ENCODE data around the gene PLOD1.
A peak's percentile ranks its signal among the peaks of the same experiment; 100 is the strongest.
"Not testable (repeated sequence)": the region's sequence is repeated elsewhere in the genome, so short reads cannot be mapped to it uniquely, and the experiment has no call there.

Gene PLOD1

DNA sequence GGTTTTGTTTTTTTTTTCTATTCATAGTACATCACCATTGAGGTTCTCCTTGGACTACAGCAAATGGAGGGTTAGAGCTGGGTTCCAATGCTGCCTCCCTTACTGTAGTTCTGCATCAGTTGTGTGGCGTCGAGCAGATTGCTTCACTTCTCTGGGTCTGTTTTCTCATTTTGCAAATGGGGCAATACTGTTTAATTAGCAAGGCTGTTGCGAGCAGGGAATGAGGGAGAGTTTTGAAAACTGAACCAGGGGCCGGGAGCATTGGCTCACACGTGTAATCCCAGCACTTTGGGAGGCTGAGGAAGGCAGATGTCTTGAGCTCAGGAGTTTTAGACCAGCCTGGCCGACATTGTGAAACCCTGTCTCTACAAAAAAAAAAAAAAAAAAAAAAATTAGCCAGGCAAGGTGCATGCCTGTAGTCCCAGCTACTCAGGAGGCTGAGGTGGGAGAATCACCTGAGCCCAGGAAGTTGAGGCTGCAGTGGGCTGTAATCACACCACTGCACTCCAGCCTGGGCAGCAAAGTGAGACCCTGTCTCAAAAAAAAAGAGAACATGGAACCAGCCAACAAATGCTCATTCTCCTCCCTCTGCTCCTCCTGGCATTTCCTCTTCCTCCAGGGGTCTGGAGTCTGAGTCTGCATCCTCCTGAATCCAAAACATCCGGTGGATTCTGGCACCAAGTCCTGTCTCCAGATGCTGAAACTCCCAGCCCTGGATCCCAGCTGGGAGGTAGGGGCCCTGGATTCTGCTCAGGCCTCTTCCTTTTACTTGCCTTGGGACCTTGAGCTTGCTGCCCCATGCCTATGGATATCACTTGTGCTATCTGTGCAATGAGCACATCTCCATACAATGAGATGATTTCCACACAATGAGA is 3.7 kb upstream of the PLOD1 start:
- H3K9ac ChIP-seq (ENCODE audit: low read length): no peak overlapping the region
- H3K36me3 ChIP-seq (ENCODE audit: insufficient read depth, low read length): no peaks in the 10 kb centered on the region
- H3K79me2 ChIP-seq (ENCODE audit: insufficient read depth, low read length): peaks cover 7% of the 10 kb centered on the region; the same call in 1 of the 2 replicates
- no peak overlapping the region for H3K4me3 ChIP-seq (ENCODE audit: low read depth, low read length, poor library complexity, severe bottlenecking)
- no peaks in the 10 kb centered on the region for H3K27me3 ChIP-seq (ENCODE audit: insufficient read depth, low read length)
- no peak overlapping the region for H3K27ac ChIP-seq (ENCODE audit: low read depth, low read length, poor library complexity, severe bottlenecking)
- H3K4me1 ChIP-seq (ENCODE audit: insufficient read depth, low read length, severe bottlenecking): peaks cover 48% of the 10 kb centered on the region
- no peaks in the 10 kb centered on the region for H4K20me1 ChIP-seq (ENCODE audit: insufficient read depth, low read length)
- no peaks in the 10 kb centered on the region for H3F3A ChIP-seq (ENCODE audit: insufficient read depth, low read length)
- H3K9me3 ChIP-seq (ENCODE audit: low read length): no peaks in the 10 kb centered on the region
- H3K4me2 ChIP-seq (ENCODE audit: low read length): no peak overlapping the region
- H2AFZ ChIP-seq (ENCODE audit: low read length): no peak overlapping the region
- TF ChIP-seq, protein P1, sequence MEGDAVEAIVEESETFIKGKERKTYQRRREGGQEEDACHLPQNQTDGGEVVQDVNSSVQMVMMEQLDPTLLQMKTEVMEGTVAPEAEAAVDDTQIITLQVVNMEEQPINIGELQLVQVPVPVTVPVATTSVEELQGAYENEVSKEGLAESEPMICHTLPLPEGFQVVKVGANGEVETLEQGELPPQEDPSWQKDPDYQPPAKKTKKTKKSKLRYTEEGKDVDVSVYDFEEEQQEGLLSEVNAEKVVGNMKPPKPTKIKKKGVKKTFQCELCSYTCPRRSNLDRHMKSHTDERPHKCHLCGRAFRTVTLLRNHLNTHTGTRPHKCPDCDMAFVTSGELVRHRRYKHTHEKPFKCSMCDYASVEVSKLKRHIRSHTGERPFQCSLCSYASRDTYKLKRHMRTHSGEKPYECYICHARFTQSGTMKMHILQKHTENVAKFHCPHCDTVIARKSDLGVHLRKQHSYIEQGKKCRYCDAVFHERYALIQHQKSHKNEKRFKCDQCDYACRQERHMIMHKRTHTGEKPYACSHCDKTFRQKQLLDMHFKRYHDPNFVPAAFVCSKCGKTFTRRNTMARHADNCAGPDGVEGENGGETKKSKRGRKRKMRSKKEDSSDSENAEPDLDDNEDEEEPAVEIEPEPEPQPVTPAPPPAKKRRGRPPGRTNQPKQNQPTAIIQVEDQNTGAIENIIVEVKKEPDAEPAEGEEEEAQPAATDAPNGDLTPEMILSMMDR (IDR thresholded peaks at IDR 0.05; ENCODE audit: low read length): no peak
- TF ChIP-seq EZH2 (IDR thresholded peaks at IDR 0.05; ENCODE audit: borderline replicate concordance, low read length): no peak
- H3K9me2 ChIP-seq (ENCODE audit: low read depth, low read length): no peaks in the 10 kb centered on the region

DNA sequence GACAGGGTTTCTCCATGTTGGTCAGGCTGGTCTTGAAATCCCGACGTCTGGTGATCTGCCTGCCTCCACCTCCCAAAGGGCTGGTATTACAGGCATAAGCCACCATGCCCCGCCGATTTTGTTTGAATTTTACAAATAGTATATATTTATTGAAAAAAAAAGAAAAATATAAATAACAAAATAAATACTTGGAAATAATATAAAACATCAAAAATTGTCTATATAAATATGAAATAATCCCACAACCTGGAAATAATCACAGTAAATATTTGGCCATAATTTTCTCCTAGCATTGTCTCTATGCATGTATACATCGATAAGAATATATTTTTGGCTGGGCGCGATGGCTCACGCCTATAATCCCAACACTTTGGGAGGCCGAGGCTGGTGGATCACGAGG is 2.7 kb upstream of the PLOD1 start:
- H3K4me1 ChIP-seq (ENCODE audit: insufficient read depth, low read length, severe bottlenecking): peaks cover 47% of the 10 kb centered on the region
- H3K9me3 ChIP-seq (ENCODE audit: low read length): no peaks in the 10 kb centered on the region
- no peaks in the 10 kb centered on the region for H3K27me3 ChIP-seq (ENCODE audit: insufficient read depth, low read length)
- no peak overlapping the region for H3K4me2 ChIP-seq (ENCODE audit: low read length)
- TF ChIP-seq EZH2 (IDR thresholded peaks at IDR 0.05; ENCODE audit: borderline replicate concordance, low read length): no peak
- TF ChIP-seq, protein P1 (IDR thresholded peaks at IDR 0.05; ENCODE audit: low read length): no peak
- H3K4me3 ChIP-seq (ENCODE audit: low read depth, low read length, poor library complexity, severe bottlenecking): no peak overlapping the region
- H4K20me1 ChIP-seq (ENCODE audit: insufficient read depth, low read length): no peaks in the 10 kb centered on the region
- H2AFZ ChIP-seq (ENCODE audit: low read length): no peak overlapping the region
- no peak overlapping the region for H3K27ac ChIP-seq (ENCODE audit: low read depth, low read length, poor library complexity, severe bottlenecking)
- no peaks in the 10 kb centered on the region for H3F3A ChIP-seq (ENCODE audit: insufficient read depth, low read length)
- H3K36me3 ChIP-seq (ENCODE audit: insufficient read depth, low read length): no peaks in the 10 kb centered on the region
- H3K9ac ChIP-seq (ENCODE audit: low read length): no peak overlapping the region
- H3K79me2 ChIP-seq (ENCODE audit: insufficient read depth, low read length): peaks cover 7% of the 10 kb centered on the region; the same call in 1 of the 2 replicates
- no peaks in the 10 kb centered on the region for H3K9me2 ChIP-seq (ENCODE audit: low read depth, low read length)

DNA sequence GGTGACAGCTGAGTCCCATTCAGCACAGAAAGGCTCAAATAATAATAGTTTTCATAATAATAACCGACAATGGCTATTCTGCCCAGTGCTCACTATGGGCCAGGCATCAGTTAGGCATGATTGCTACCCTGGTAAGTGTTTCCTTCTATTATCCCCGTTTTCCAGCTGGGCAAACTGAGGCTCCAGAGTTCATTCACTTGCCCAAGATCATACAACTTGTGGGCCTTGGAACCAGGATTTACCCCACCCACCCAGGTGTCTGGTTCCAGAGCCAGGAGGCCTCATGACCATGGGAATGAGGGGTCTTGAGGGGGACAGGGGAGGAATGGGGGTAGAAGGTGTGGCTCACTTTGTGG is 518 bp downstream of the PLOD1 start:
- Histone ChIP-seq H4K20me1 (ENCODE audit: insufficient read depth, low read length) (no peaks in the 10 kb centered on the region), H3F3A (ENCODE audit: insufficient read depth, low read length) (no peaks in the 10 kb centered on the region), H3K79me2 (ENCODE audit: insufficient read depth, low read length) (peaks cover 7% of the 10 kb centered on the region; the same call in 1 of the 2 replicates), H3K9me2 (ENCODE audit: low read depth, low read length) (no peaks in the 10 kb centered on the region), H3K4me3 (ENCODE audit: low read depth, low read length, poor library complexity, severe bottlenecking) (peak overlapping the region; percentile 90), H3K4me2 (ENCODE audit: low read length) (peak overlapping the region; percentile 85), H3K27ac (ENCODE audit: low read depth, low read length, poor library complexity, severe bottlenecking) (peak overlapping the region; percentile 16), H2AFZ (ENCODE audit: low read length) (no peak overlapping the region), H3K9me3 (ENCODE audit: low read length) (no peaks in the 10 kb centered on the region), H3K27me3 (ENCODE audit: insufficient read depth, low read length) (no peaks in the 10 kb centered on the region), H3K36me3 (ENCODE audit: insufficient read depth, low read length) (peaks cover 4% of the 10 kb centered on the region; the same call in 1 of the 2 replicates), H3K9ac (ENCODE audit: low read length) (peak overlapping the region; percentile 94), H3K4me1 (ENCODE audit: insufficient read depth, low read length, severe bottlenecking) (peaks cover 33% of the 10 kb centered on the region)
- TF ChIP-seq, protein P1 (IDR thresholded peaks at IDR 0.05; ENCODE audit: low read length): no peak
- no peak for TF ChIP-seq EZH2 (IDR thresholded peaks at IDR 0.05; ENCODE audit: borderline replicate concordance, low read length)

DNA sequence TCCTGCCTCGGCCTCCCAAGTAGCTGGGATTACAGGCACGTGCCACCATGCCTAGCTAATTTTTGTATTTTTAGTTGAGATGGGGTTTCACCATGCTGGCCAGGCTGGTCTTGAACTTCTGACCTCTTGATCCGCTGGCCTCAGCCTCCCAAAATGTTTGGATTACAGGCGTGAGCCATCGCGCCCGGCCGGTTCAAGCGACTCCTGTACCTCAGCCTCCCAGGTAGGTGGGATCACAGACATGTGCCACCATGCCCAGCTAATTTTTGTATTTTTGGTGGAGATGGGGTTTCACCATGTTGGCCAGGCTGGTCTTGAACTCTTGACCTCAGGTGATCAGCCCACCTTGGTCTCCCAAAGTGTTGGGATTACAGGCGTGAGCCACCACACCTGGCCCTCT is 1.2 kb downstream of the PLOD1 start:
- not testable (repeated sequence) for H3K9ac ChIP-seq (ENCODE audit: low read length); H3K27me3 ChIP-seq (ENCODE audit: insufficient read depth, low read length); H3K36me3 ChIP-seq (ENCODE audit: insufficient read depth, low read length); H3K27ac ChIP-seq (ENCODE audit: low read depth, low read length, poor library complexity, severe bottlenecking); H2AFZ ChIP-seq (ENCODE audit: low read length); H3K79me2 ChIP-seq (ENCODE audit: insufficient read depth, low read length); H3F3A ChIP-seq (ENCODE audit: insufficient read depth, low read length); H4K20me1 ChIP-seq (ENCODE audit: insufficient read depth, low read length); H3K9me3 ChIP-seq (ENCODE audit: low read length); H3K9me2 ChIP-seq (ENCODE audit: low read depth, low read length)
- Histone ChIP-seq H3K4me1 (ENCODE audit: insufficient read depth, low read length, severe bottlenecking) (peaks cover 27% of the 10 kb centered on the region), H3K4me2 (ENCODE audit: low read length) (peak overlapping the region; percentile 30; the same call in 1 of the 2 replicates), H3K4me3 (ENCODE audit: low read depth, low read length, poor library complexity, severe bottlenecking) (peak overlapping the region; percentile 90)
